PC-3 (cell line): Measurements from ENCODE around the gene CNR2. TPM values are rescaled to one million over a fixed set of nuclear protein-coding genes. Genes with fewer than 3 reads are reported as not detected.

Experiments
- ATAC-seq: fragments of 200-7000 bp; cut with Tn5 transposase; 2 replicates; pipeline ENCODE4 v1.9.1; 2020; ENCODE audit warnings: mild to moderate bottlenecking, moderate library complexity
- BruUV-seq: library from RNA; stranded (reverse); fragments of 400-500 nt; replicated peaks from 2 replicates; lab custom pipeline; 2021; lab: Mats Ljungman, UMichigan
- CTCF ChIA-PET: fragments of 300-600 bp; sonication (Branson Sonifier 250); formaldehyde crosslinking; loops from one replicate; lab custom pipeline; 2022; ENCODE audit warnings: antibody characterized with exemption; lab: Charles Lee
- POLR2A ChIA-PET: fragments of 300-600 bp; sonication (Branson Sonifier 250); formaldehyde crosslinking; loops from one replicate; lab custom pipeline; 2022; ENCODE audit warnings: antibody characterized with exemption; ENCODE audit not compliant: unreplicated experiment; lab: Charles Lee
- DNase-seq: peaks from one replicate; pipeline ENCODE4 v3.0.0-alpha.2; 2015
- H2AFZ ChIP-seq: fragments of 300-600 bp; sonication (generic); 2 replicates; pipeline ENCODE4 v1.6.0; 2016; ENCODE audit warnings: antibody characterized with exemption, low read length
- H3F3A ChIP-seq: fragments of 300-600 bp; sonication (generic); one replicate; pipeline ENCODE4 v1.6.0; 2017; ENCODE audit warnings: antibody characterized with exemption, low read length, control low read depth, mild to moderate bottlenecking; ENCODE audit not compliant: unreplicated experiment
- H3K27ac ChIP-seq: fragments of 300-600 bp; sonication (generic); 2 replicates; pipeline ENCODE4 v1.5.1; 2016; ENCODE audit warnings: mild to moderate bottlenecking, low read length
- H3K27me3 ChIP-seq: fragments of 300-600 bp; sonication (generic); 2 replicates; pipeline ENCODE4 v1.6.1; 2016; ENCODE audit warnings: low read length, mixed read lengths
- H3K36me3 ChIP-seq: fragments of 300-600 bp; sonication (generic); 2 replicates; pipeline ENCODE4 v1.6.1; 2016; ENCODE audit warnings: low read depth, mixed run types, low read length, mixed read lengths
- H3K4me1 ChIP-seq: fragments of 300-600 bp; sonication (generic); 2 replicates; pipeline ENCODE4 v1.5.1; 2016; ENCODE audit warnings: low read length; ENCODE audit not compliant: insufficient read depth
- H3K4me2 ChIP-seq: fragments of 300-600 bp; sonication (generic); 2 replicates; pipeline ENCODE4 v1.6.0; 2016; ENCODE audit warnings: low read length
- H3K4me3 ChIP-seq: fragments of 300-600 bp; sonication (generic); 2 replicates; pipeline ENCODE4 v1.5.1; 2016; ENCODE audit warnings: mild to moderate bottlenecking, low read length, mixed read lengths
- H3K79me2 ChIP-seq: fragments of 300-600 bp; sonication (generic); 2 replicates; pipeline ENCODE4 v1.6.1; 2017; ENCODE audit warnings: low read length, mixed read lengths
- H3K9ac ChIP-seq: fragments of 300-600 bp; sonication (generic); 2 replicates; pipeline ENCODE4 v1.6.0; 2016; ENCODE audit warnings: mild to moderate bottlenecking, low read length
- H3K9me2 ChIP-seq: fragments of 300-600 bp; sonication (generic); replicated peaks from 2 replicates; pipeline ENCODE4 v1.6.1; 2016; ENCODE audit warnings: mixed run types, low read length, mixed read lengths
- H3K9me3 ChIP-seq: fragments of 300-600 bp; sonication (generic); 2 replicates; pipeline ENCODE4 v1.6.1; 2016; ENCODE audit warnings: low read length, mixed read lengths
- H4K20me1 ChIP-seq: fragments of 300-600 bp; sonication (generic); 2 replicates; pipeline ENCODE4 v1.6.1; 2016; ENCODE audit warnings: low read length, mixed read lengths
- CTCF ChIP-seq: fragments of 300-600 bp; sonication (generic); conservative IDR thresholded peaks from 2 replicates; pipeline ENCODE4 v1.5.1; 2017; ENCODE audit warnings: antibody characterized with exemption, low read depth, mild to moderate bottlenecking, low read length
- EZH2 ChIP-seq: fragments of 300-600 bp; sonication (generic); IDR thresholded peaks from one replicate; pipeline ENCODE4 v1.6.1; 2017; ENCODE audit warnings: antibody characterized with exemption, mild to moderate bottlenecking, low read length; ENCODE audit not compliant: unreplicated experiment
- EZH2phosphoT487 ChIP-seq: fragments of 300-600 bp; sonication (generic); IDR thresholded peaks from 2 replicates; pipeline ENCODE4 v1.6.1; 2018; ENCODE audit warnings: mild to moderate bottlenecking, antibody characterized with exemption, low read length, borderline replicate concordance
- intact Hi-C: fragments of 100-400 bp; cut with micrococcal nuclease; formaldehyde crosslinking; loops from 2 replicates; pipeline ENCODE4 v1.9.0; 2023
- total RNA-seq: library from RNA; depleted of rRNA; stranded (reverse); fragments of >200 nt; gene quantifications from 2 replicates; pipeline ENCODE4 v1.2.3, GENCODE V29; 2014

Gene CNR2
- total RNA-seq, 1 experiment from 2014 or later, result not detected

- ChIA-PET POLR2A (interaction anchor here (0.5 to 1.0 kb wide), 8 partner anchors 20 to 201 kb away, joined by 3 to 21 read pairs (median 8); partner anchors contain the start of gene PITHD1), CTCF (no interaction called here)
- DNase-seq (no peak), ATAC-seq (peak; percentile 26; the same call in 1 of the 2 replicates)
- H3K36me3 ChIP-seq, result no peaks in the 10 kb centered on the region
- no peaks in the 10 kb centered on the region for H4K20me1 ChIP-seq
- no peaks in the 10 kb centered on the region for H3K9me3 ChIP-seq
- H3K9me2 ChIP-seq, result no peaks in the 10 kb centered on the region
- no peaks in the 10 kb centered on the region for H3F3A ChIP-seq
- H3K4me3 ChIP-seq, result peak overlapping the region; percentile 85
- H2AFZ ChIP-seq, result peak overlapping the region; percentile 93
- no peak overlapping the region for H3K27ac ChIP-seq
- H3K9ac ChIP-seq, result peak overlapping the region; percentile 95
- no peaks in the 10 kb centered on the region for H3K27me3 ChIP-seq
- intact Hi-C loops, result loop anchor here (5.0 kb wide), 1 partner anchor 41 kb away; the partner anchor contains the start of gene FUCA1
- peak overlapping the region; percentile 96 for H3K4me2 ChIP-seq
- TF ChIP-seq EZH2 (no peak), CTCF (no peak), EZH2phosphoT487 (no peak)
- peaks cover 10% of the 10 kb centered on the region for H3K79me2 ChIP-seq
- BruUV-seq, result TSS peak; percentile 99
- H3K4me1 ChIP-seq, result peaks cover 18% of the 10 kb centered on the region
Measured at GRCh38 chr1:23825762-23826522, 87.2 kb downstream of the CNR2 start.

- Histone ChIP-seq H3K79me2 (peaks cover 10% of the 10 kb centered on the region), H3K36me3 (no peaks in the 10 kb centered on the region), H3K9me3 (no peaks in the 10 kb centered on the region), H3K4me1 (peaks cover 14% of the 10 kb centered on the region), H3K27me3 (no peaks in the 10 kb centered on the region), H3K9ac (peak within 1 kb of the TSS; percentile 95), H3K9me2 (no peaks in the 10 kb centered on the region), H3K4me3 (peak within 1 kb of the TSS; percentile 85), H4K20me1 (no peaks in the 10 kb centered on the region), H2AFZ (peak within 1 kb of the TSS; percentile 93), H3K27ac (peak within 1 kb of the TSS; percentile 42), H3K4me2 (peak within 1 kb of the TSS; percentile 96), H3F3A (no peaks in the 10 kb centered on the region)
- CTCF ChIA-PET, result no interaction called here
- ATAC-seq (peak; percentile 97), DNase-seq (peak; percentile 82)
- POLR2A ChIA-PET, result interaction anchor here (0.5 to 1.0 kb wide), 8 partner anchors 19 to 201 kb away, joined by 3 to 21 read pairs (median 8); partner anchors contain the start of gene PITHD1
- TF ChIP-seq EZH2phosphoT487 (no peak), CTCF (no peak), EZH2 (no peak)
- BruUV-seq, result no TSS peak
- intact Hi-C loops, result loop anchor here (5.0 kb wide), 1 partner anchor 42 kb away; the partner anchor contains the start of gene FUCA1
Measured at GRCh38 chr1:23825076-23825761, 87.9 kb downstream of the CNR2 start, which contains the start of gene HMGCL. Gene HMGCL, minus strand, starts transcription at chr1:23825429. Its CDS starts 14 bp downstream, at chr1:23825415.
